PC-9 (cell line): ENCODE results near the gene KLHL17. TPM values are rescaled to one million over a fixed set of nuclear protein-coding genes. Genes with fewer than 3 reads are reported as not detected.
A peak's percentile ranks its signal among the peaks of the same experiment; 100 is the strongest.

Source experiments
- BruUV-seq: library from RNA; stranded (reverse); fragments of 400-500 nt; replicated peaks from 2 replicates; lab custom pipeline; 2021; lab: Mats Ljungman, UMichigan
- CTCF ChIA-PET: fragments of 300-600 bp; sonication (Branson Sonifier 250); formaldehyde crosslinking; loops from one replicate; lab custom pipeline; 2022; ENCODE audit warnings: antibody characterized with exemption; lab: Charles Lee
- POLR2A ChIA-PET: fragments of 300-600 bp; sonication (Branson Sonifier 250); formaldehyde crosslinking; loops from one replicate; lab custom pipeline; 2022; ENCODE audit warnings: antibody characterized with exemption; ENCODE audit not compliant: unreplicated experiment; lab: Charles Lee
- DNase-seq, 2 experiments: peaks; one replicate each; pipeline versions ENCODE4 v3.0.0 to v3.0.0-alpha.2; 2015 to 2022; ENCODE audit warnings: mixed read lengths in 1 of 2
- H2AFZ ChIP-seq: fragments of 200-600 bp; sonication (generic); 2 replicates; pipeline ENCODE4 v1.8.1; 2017; ENCODE audit warnings: antibody characterized with exemption
- H3F3A ChIP-seq: fragments of 200-600 bp; sonication (generic); 2 replicates; pipeline ENCODE4 v1.8.1; 2017; ENCODE audit warnings: antibody characterized with exemption, mild to moderate bottlenecking, low read depth; ENCODE audit not compliant: insufficient read depth
- H3K27ac ChIP-seq: fragments of 200-600 bp; sonication (generic); 2 replicates; pipeline ENCODE4 v1.6.1; 2016; ENCODE audit warnings: mixed run types
- H3K27me3 ChIP-seq: fragments of 200-600 bp; sonication (generic); 2 replicates; pipeline ENCODE4 v1.6.1; 2016; ENCODE audit warnings: low read depth, mixed run types; ENCODE audit not compliant: insufficient read depth
- H3K36me3 ChIP-seq: fragments of 200-600 bp; sonication (generic); 2 replicates; pipeline ENCODE4 v1.6.1; 2016; ENCODE audit warnings: low read depth, mixed run types
- H3K4me1 ChIP-seq: fragments of 200-600 bp; sonication (generic); replicated peaks from 2 replicates; pipeline ENCODE4 v1.6.1; 2016; ENCODE audit warnings: mixed run types; ENCODE audit not compliant: insufficient read depth
- H3K4me2 ChIP-seq: fragments of 200-600 bp; sonication (generic); 2 replicates; pipeline ENCODE4 v1.6.1; 2017; ENCODE audit warnings: mixed run types
- H3K4me3 ChIP-seq: fragments of 200-600 bp; sonication (generic); 2 replicates; pipeline ENCODE4 v1.6.1; 2016; ENCODE audit warnings: mixed run types
- H3K79me2 ChIP-seq: fragments of 200-600 bp; sonication (generic); 2 replicates; pipeline ENCODE4 v1.6.1; 2017; ENCODE audit warnings: low read depth, mixed run types
- H3K9me2 ChIP-seq: fragments of 200-600 bp; sonication (generic); 2 replicates; pipeline ENCODE4 v1.8.1; 2017; ENCODE audit warnings: mild to moderate bottlenecking; ENCODE audit not compliant: insufficient read depth
- H3K9me3 ChIP-seq: fragments of 200-600 bp; sonication (generic); 2 replicates; pipeline ENCODE4 v1.8.1; 2016; ENCODE audit warnings: low read depth; ENCODE audit not compliant: insufficient read depth
- H4K20me1 ChIP-seq: fragments of 200-600 bp; sonication (generic); 2 replicates; pipeline ENCODE4 v1.8.1; 2017; ENCODE audit not compliant: insufficient read depth
- CTCF ChIP-seq: fragments of 200-600 bp; sonication (generic); conservative IDR thresholded peaks from 2 replicates; pipeline ENCODE4 v1.6.1; 2017; ENCODE audit warnings: mixed run types, antibody characterized with exemption, mild to moderate bottlenecking, moderate library complexity
- EZH2 ChIP-seq: fragments of 200-600 bp; sonication (generic); IDR thresholded peaks from 2 replicates; pipeline ENCODE4 v1.8.0; 2017; ENCODE audit warnings: antibody characterized with exemption, low read depth
- intact Hi-C: fragments of 100-400 bp; cut with micrococcal nuclease; formaldehyde crosslinking; loops from one replicate; pipeline ENCODE4 v1.10.0; 2022; ENCODE audit not compliant: unreplicated experiment
- total RNA-seq: library from RNA; stranded (reverse); gene quantifications from 2 replicates; pipeline ENCODE4 v1.2.3, GENCODE V29; 2021

The KLHL17 gene
- total RNA-seq, 1 experiment from 2014 or later, result 22.7 TPM

GRCh38 chr1:942411-942821 lies 18.0 kb upstream of the KLHL17 start:
- H3K4me1 ChIP-seq, result peaks cover 27% of the 10 kb centered on the region
- H3K79me2 ChIP-seq, result no peaks in the 10 kb centered on the region
- intact Hi-C loops, result no loop called here
- H3K27ac ChIP-seq, result no peak overlapping the region
- peak overlapping the region; percentile 47; the same call in 1 of the 2 replicates for H3K4me3 ChIP-seq
- H3K36me3 ChIP-seq, result no peaks in the 10 kb centered on the region
- H3K4me2 ChIP-seq, result peak overlapping the region; percentile 79
- H4K20me1 ChIP-seq, result peaks cover 8% of the 10 kb centered on the region
- no peaks in the 10 kb centered on the region for H3K9me2 ChIP-seq
- POLR2A ChIA-PET, result interaction anchor here (0.6 kb wide), 1 partner anchor 40 kb away, joined by 6 read pairs; no protein-coding TSS in a partner anchor
- BruUV-seq, result no TSS peak
- H3K9me3 ChIP-seq, result no peaks in the 10 kb centered on the region
- CTCF ChIA-PET, result interaction anchor here (0.6 kb wide), 2 partner anchors 22 to 41 kb away, joined by 3 read pairs; no protein-coding TSS in a partner anchor
- no peak for DNase-seq
- TF ChIP-seq CTCF, result no peak
- no peak overlapping the region for H2AFZ ChIP-seq
- peaks cover 27% of the 10 kb centered on the region for H3K27me3 ChIP-seq
- peaks cover 21% of the 10 kb centered on the region; the same call in 1 of the 2 replicates for H3F3A ChIP-seq

- Histone ChIP-seq H3K4me2 (peak overlapping the region; percentile 79), H3K27me3 (peaks cover 27% of the 10 kb centered on the region), H3K4me3 (no peak overlapping the region), H3K36me3 (no peaks in the 10 kb centered on the region), H3K4me1 (peaks cover 25% of the 10 kb centered on the region), H3K9me3 (no peaks in the 10 kb centered on the region), H4K20me1 (peaks cover 8% of the 10 kb centered on the region), H3K9me2 (no peaks in the 10 kb centered on the region), H3F3A (peaks cover 21% of the 10 kb centered on the region; the same call in 1 of the 2 replicates), H3K79me2 (no peaks in the 10 kb centered on the region), H2AFZ (no peak overlapping the region), H3K27ac (no peak overlapping the region)
- ChIA-PET POLR2A (interaction anchor here (0.6 kb wide), 2 partner anchors 40 to 59 kb away, joined by 6 to 14 read pairs; no protein-coding TSS in a partner anchor), CTCF (interaction anchor here (0.6 kb wide), 2 partner anchors 22 to 40 kb away, joined by 3 read pairs; no protein-coding TSS in a partner anchor)
- no TSS peak for BruUV-seq
- DNase-seq, result no peak
- intact Hi-C loops, result no loop called here
- no peak for TF ChIP-seq CTCF
- TF ChIP-seq EZH2, result no peak
These were observed 17.4 kb upstream of the KLHL17 start for GRCh38 chr1:942864-943533.

DNA sequence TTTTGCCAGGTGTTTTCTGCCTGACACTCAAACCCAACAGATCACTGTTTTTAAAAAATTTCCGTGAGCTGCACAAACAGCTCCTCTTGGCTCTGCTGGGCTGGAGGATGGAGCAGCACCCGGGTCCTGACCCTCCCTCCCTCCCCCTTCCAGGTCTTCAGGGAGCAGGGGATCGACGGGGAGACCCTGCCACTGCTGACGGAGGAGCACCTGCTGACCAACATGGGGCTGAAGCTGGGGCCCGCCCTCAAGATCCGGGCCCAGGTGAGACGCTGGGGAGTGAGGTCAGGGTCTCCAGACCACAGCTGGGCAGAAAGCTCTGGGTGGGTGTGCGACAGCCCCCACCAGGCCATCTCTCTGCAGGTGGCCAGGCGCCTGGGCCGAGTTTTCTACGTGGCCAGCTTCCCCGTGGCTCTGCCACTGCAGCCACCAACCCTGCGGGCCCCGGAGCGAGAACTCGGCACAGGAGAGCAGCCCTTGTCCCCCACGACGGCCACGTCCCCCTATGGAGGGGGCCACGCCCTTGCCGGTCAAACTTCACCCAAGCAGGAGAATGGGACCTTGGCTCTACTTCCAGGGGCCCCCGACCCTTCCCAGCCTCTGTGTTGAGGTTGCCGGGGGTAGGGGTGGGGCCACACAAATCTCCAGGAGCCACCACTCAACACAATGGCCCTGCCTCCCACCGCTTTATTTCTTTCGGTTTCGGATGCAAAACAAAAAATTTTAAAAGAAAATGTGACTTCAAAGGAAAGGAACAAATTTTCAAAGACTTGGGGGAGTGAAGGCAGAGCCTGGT lies 16.6 kb upstream of the KLHL17 start:
- Histone ChIP-seq H3K9me3 (no peaks in the 10 kb centered on the region), H2AFZ (no peak overlapping the region), H4K20me1 (peaks cover 8% of the 10 kb centered on the region), H3K4me3 (no peak overlapping the region), H3K36me3 (no peaks in the 10 kb centered on the region), H3K4me2 (no peak overlapping the region), H3K4me1 (peaks cover 17% of the 10 kb centered on the region), H3K27ac (no peak overlapping the region), H3K27me3 (peaks cover 27% of the 10 kb centered on the region), H3K9me2 (no peaks in the 10 kb centered on the region), H3F3A (peaks cover 21% of the 10 kb centered on the region; the same call in 1 of the 2 replicates), H3K79me2 (no peaks in the 10 kb centered on the region)
- CTCF ChIA-PET, result no interaction called here
- intact Hi-C loops, result no loop called here
- TF ChIP-seq CTCF (no peak), EZH2 (no peak)
- BruUV-seq, result no TSS peak
- no peak for DNase-seq
- POLR2A ChIA-PET, result interaction anchor here (0.6 kb wide), 1 partner anchor 58 kb away, joined by 14 read pairs; no protein-coding TSS in a partner anchor
